ENCODE data around the gene GPRC5B.

The GPRC5B gene

DNA sequence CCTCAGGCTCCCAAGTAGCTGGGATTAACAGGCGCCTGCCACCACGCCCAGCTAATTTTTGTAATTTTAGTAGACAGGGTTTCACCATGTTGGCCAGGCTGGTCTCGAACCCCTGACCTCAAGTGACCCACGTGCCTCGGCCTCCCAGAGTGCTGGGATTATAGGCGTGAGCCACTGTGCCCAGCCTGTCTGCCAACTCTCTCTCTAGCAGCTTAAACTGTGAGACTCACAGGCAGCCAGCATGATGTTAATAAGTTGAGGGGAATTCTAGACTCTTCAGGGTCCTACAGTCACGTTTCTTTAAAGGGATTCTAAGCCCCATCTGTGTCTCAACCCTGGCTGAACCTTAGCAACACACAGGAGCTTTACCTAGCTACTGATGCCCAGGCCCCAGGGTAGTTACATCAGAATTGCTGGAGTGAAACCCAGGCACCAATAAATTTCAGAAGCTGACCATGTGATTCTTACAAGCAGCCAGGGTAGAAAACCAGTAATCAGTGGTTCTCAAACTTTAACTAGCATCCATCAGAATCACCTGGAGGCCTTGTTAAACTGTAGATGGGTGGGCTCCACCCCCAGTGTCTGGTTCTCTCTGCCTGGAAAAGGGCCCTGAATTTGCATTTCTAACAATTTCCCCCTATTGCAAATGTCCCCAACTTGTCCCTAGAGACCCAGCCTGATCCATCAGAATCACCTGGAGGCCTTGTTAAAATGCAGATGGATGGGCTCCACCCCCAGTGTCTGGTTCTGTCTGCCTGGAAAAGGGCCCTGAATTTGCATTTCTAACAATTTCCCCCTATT, 30.7 kb downstream of the GPRC5B start:
- TF ChIP-seq CTCF (IDR thresholded peaks at IDR 0.05) (no peak), ZFX (IDR thresholded peaks at IDR 0.05; ENCODE audit: borderline replicate concordance) (no peak)
- H3K27ac ChIP-seq, result no peak overlapping the region

- TF ChIP-seq ZFX (IDR thresholded peaks at IDR 0.05; ENCODE audit: borderline replicate concordance), result no peak
- H3K27ac ChIP-seq, result no peak overlapping the region
These were observed 31.4 kb downstream of the GPRC5B start for GRCh38 chr16:19853132-19853741.

- no peak overlapping the region for H3K27ac ChIP-seq
- TF ChIP-seq CTCF (IDR thresholded peaks at IDR 0.05) (no peak), ZFX (IDR thresholded peaks at IDR 0.05; ENCODE audit: borderline replicate concordance) (no peak)
These were observed 33.2 kb downstream of the GPRC5B start for GRCh38 chr16:19851476-19851875.

DNA sequence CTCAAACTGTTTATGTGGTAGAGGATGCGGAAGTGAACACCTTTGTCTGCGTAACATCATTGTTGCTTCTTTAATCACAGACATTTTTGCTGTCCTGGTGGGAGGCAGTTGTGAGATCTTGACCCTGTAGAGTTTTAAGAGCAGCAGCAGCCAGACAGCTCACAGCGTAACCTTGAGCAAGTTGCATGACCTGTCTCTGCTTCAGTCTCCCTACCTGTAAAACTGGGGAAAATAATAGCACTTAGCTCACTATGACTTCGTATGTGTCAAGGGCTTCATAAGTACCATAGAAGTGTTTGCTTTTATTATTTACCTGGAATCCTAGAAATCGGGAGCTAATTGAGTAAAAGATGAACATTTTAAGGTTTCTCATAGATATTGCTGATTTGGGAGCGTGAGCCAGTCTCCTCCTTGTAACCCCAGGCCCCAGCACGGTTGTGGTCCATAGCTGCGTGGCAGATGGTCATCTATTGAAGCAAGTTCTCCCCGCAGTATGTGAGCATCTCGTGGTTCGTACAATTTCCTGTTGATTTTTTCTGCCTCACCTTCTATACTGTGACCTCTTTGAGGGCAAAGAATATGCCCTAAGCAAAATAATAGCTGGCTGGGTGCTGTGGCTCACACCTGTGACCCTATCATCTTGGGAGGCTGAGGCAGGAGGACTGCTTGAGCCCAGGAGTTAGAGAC, 34.4 kb downstream of the GPRC5B start:
- TF ChIP-seq CTCF (IDR thresholded peaks at IDR 0.05) (no peak), ZFX (IDR thresholded peaks at IDR 0.05; ENCODE audit: borderline replicate concordance) (no peak)
- H3K27ac ChIP-seq, result no peak overlapping the region

- no peak overlapping the region for H3K27ac ChIP-seq
- no peak for TF ChIP-seq CTCF (IDR thresholded peaks at IDR 0.05)
- TF ChIP-seq ZFX (IDR thresholded peaks at IDR 0.05; ENCODE audit: borderline replicate concordance), result no peak
These were observed 35.9 kb downstream of the GPRC5B start for GRCh38 chr16:19848756-19849155.

DNA sequence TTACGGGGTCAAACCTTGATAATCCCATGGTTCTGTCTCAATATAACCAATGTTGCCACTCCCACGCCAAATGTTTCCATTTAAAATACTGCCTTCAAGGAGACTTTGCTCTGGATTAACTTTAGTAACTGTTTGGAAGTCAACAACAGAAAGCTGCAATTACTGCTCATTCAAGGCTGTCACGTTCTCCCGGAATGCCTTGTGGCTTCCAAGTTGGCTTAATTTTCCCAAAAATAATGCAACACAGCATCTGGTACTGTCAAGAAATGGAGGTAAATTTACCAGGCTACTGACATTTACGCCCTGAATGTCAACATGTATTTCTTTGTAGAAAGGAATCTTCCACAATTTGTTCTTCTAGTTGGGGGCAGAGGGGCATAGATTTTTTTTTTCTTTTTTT, 38.2 kb downstream of the GPRC5B start:
- no peak overlapping the region for H3K27ac ChIP-seq
- TF ChIP-seq ZFX (IDR thresholded peaks at IDR 0.05; ENCODE audit: borderline replicate concordance), result no peak
- TF ChIP-seq CTCF (IDR thresholded peaks at IDR 0.05), result no peak

- no peak overlapping the region for H3K27ac ChIP-seq
- TF ChIP-seq ZFX (IDR thresholded peaks at IDR 0.05; ENCODE audit: borderline replicate concordance) (no peak), CTCF (IDR thresholded peaks at IDR 0.05) (no peak)
These were observed 39.6 kb downstream of the GPRC5B start for GRCh38 chr16:19844945-19845641.
